Tibial nerve (tissue), 3 donors: ENCODE data around the gene MAPK10.

ENCODE experiments used
- CTCF ChIP-seq, 5 experiments: fragments of 200-600 bp in 3 of 5; fragments of 450-650 bp in 2 of 5; sonication (generic) in 3 of 5; IDR thresholded peaks; one replicate each; pipeline ENCODE4 v1.5.1; 2016 to 2019; ENCODE audit warnings: antibody characterized with exemption in 5 of 5, mild to moderate bottlenecking in 3 of 5, moderate library complexity in 2 of 5
- POLR2A ChIP-seq, 2 donors: fragments of 450-650 bp; IDR thresholded peaks; one replicate each; pipeline ENCODE4 v1.6.1; 2017; ENCODE audit warnings: antibody characterized with exemption in 2 of 2, mild to moderate bottlenecking in 2 of 2, moderate library complexity in 2 of 2

DNA sequence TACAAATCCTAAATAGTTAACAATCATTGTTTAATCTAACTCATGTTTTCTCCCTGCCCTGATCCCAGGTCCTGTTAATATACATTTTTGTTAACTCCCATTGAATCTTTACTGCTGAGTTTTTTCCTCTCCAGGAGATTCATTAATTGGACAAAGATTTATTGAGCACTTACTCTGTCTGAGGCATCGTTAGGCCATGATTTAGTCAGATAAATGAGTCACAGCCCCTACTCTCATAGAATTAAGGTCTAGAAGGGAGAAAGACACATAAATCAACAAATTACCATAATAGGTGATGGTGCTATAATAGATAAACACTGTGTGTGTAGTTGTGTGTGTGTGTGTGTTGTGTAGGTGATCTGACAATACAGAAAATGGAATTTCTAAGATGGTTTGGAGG, 112.5 kb downstream of the MAPK10 start:
- TF ChIP-seq CTCF (IDR thresholded peaks at IDR 0.05) (no peak), POLR2A (IDR thresholded peaks at IDR 0.05) (no peak)
